ENCODE measurements around the gene NCOA1. TPM values are rescaled to one million over a fixed set of nuclear protein-coding genes. Genes with fewer than 3 reads are reported as not detected.
A peak's percentile ranks its signal among the peaks of the same experiment; 100 is the strongest.
"Not testable (repeated sequence)": the region's sequence is repeated elsewhere in the genome, so short reads cannot be mapped to it uniquely, and the experiment has no call there.

NCOA1 gene
- total RNA-seq, 1 experiment from 2014 or later = 4.1 TPM

DNA sequence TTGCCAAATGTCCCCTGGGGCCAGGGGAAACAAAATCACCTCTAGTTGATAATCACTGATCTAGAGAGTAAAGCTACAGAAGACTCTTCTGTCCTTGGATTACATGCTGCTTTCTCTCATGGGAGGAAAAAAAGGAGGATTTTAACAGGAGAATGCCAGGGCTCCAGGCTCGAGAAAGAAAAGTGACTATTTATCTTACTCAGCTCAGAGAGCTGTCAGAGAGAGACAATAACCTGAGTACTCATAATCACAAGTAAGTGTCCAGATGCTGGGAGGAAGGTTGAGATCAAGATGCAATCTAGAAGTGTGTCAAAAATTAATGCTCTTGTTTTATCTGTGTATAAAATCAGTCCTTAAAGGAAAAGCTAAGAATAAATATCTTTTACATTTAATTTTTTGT is 168.8 kb downstream of the NCOA1 start:
- H3K27ac ChIP-seq (ENCODE audit: low read length) = no peak overlapping the region
- no peak overlapping the region for H3K4me3 ChIP-seq (ENCODE audit: low read length)
- 0 out of 2 replicates have a peak, but pooled peaks cover 7% of the 10 kb centered on the region for H4K20me1 ChIP-seq (ENCODE audit: insufficient read depth, low read depth, low read length)
- no peaks in the 10 kb centered on the region for H3K36me3 ChIP-seq (ENCODE audit: insufficient read depth, low read length)
- no peaks in the 10 kb centered on the region for H3K9me3 ChIP-seq (ENCODE audit: low read length)
- H3K9me2 ChIP-seq (replicated peaks; ENCODE audit: insufficient read depth, low read length) = no peaks in the 10 kb centered on the region
- no peak overlapping the region for H2AFZ ChIP-seq (ENCODE audit: low read length)
- no peak for DNase-seq
- H3K79me2 ChIP-seq (ENCODE audit: low read length) = no peaks in the 10 kb centered on the region
- H3K27me3 ChIP-seq (ENCODE audit: low read length) = no peaks in the 10 kb centered on the region
- H3K4me1 ChIP-seq (ENCODE audit: low read length) = no peaks in the 10 kb centered on the region
- H3K4me2 ChIP-seq (ENCODE audit: low read depth, low read length, poor library complexity, severe bottlenecking) = no peak overlapping the region
- no peak overlapping the region for H3K9ac ChIP-seq (ENCODE audit: low read length)

DNA sequence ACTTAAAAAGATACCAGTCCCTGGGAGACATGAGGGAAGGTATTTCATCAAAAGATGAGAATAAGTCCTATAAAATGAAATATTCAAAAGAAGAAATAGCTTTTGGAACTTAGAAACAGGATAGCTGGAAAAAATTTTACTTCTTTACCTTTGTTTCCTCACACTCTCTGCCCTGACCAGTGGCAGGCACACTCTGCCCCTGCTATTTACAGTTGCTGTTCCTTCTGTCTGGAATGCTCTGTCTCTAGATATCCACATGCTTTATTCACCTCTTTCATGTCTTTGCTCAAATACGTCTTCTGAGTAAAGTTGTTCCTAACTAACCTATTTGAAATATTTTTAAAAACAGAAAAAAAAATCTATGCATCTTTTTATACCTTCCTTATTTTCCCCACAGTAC is 176.5 kb downstream of the NCOA1 start:
- Histone ChIP-seq H3K36me3 (ENCODE audit: insufficient read depth, low read length) (no peaks in the 10 kb centered on the region), H3K9me2 (replicated peaks; ENCODE audit: insufficient read depth, low read length) (no peaks in the 10 kb centered on the region), H3K4me3 (ENCODE audit: low read length) (no peak overlapping the region), H4K20me1 (ENCODE audit: insufficient read depth, low read depth, low read length) (no peaks in the 10 kb centered on the region), H2AFZ (ENCODE audit: low read length) (no peak overlapping the region), H3K4me1 (ENCODE audit: low read length) (no peaks in the 10 kb centered on the region), H3K79me2 (ENCODE audit: low read length) (no peaks in the 10 kb centered on the region), H3K9ac (ENCODE audit: low read length) (no peak overlapping the region), H3K27ac (ENCODE audit: low read length) (no peak overlapping the region), H3K27me3 (ENCODE audit: low read length) (no peaks in the 10 kb centered on the region), H3K4me2 (ENCODE audit: low read depth, low read length, poor library complexity, severe bottlenecking) (no peak overlapping the region), H3K9me3 (ENCODE audit: low read length) (no peaks in the 10 kb centered on the region)
- no peak for DNase-seq

DNA sequence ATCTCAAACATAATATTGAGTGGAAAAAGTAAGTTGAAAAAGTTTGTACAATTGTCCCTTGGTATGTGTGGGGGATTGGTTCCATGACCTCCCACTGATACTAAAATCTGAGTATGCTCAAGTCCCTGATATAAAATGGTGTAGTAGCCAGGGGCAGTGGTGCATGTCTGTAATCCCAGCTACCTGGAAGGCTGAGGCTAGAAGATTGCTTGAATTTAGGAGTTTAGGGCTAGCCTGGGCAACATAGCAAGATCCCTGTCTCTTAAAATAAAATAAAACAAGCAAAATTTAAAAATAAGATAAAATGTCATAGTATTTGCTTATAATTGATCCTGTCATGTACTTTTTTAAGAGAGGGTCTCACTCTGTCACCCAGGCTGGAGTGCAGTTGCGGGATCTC is 180.2 kb downstream of the NCOA1 start:
- no peaks in the 10 kb centered on the region for H3K36me3 ChIP-seq (ENCODE audit: insufficient read depth, low read length)
- no peak overlapping the region for H3K4me2 ChIP-seq (ENCODE audit: low read depth, low read length, poor library complexity, severe bottlenecking)
- H3K9me3 ChIP-seq (ENCODE audit: low read length) = no peaks in the 10 kb centered on the region
- no peak overlapping the region for H3K27ac ChIP-seq (ENCODE audit: low read length)
- no peaks in the 10 kb centered on the region for H3K27me3 ChIP-seq (ENCODE audit: low read length)
- H3K79me2 ChIP-seq (ENCODE audit: low read length) = no peaks in the 10 kb centered on the region
- no peaks in the 10 kb centered on the region for H3K4me1 ChIP-seq (ENCODE audit: low read length)
- H3K9me2 ChIP-seq (replicated peaks; ENCODE audit: insufficient read depth, low read length) = no peaks in the 10 kb centered on the region
- DNase-seq = peak; percentile 4
- no peaks in the 10 kb centered on the region for H4K20me1 ChIP-seq (ENCODE audit: insufficient read depth, low read depth, low read length)
- no peak overlapping the region for H3K4me3 ChIP-seq (ENCODE audit: low read length)
- H2AFZ ChIP-seq (ENCODE audit: low read length) = no peak overlapping the region
- no peak overlapping the region for H3K9ac ChIP-seq (ENCODE audit: low read length)

DNA sequence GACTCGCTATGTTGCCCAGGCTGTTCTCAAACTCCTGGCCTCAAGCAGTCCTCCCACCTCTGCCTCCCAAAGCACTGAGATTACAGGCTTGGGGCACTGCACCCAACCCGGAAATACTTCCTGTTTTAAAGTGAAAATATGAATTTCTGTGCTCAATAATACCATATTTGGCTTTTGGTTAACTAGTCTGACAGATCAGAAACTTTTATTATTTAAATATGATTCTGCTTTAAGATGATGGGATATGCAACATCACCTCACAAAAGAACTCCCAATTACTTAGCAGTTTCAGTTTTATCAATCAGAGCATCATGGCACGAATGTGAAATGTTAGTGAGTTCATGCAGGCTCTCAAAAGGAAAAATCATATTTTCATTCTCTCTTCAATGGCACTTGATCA is 181.5 kb downstream of the NCOA1 start:
- Histone ChIP-seq H3K4me1 (ENCODE audit: low read length) (no peaks in the 10 kb centered on the region), H3K9me2 (replicated peaks; ENCODE audit: insufficient read depth, low read length) (no peaks in the 10 kb centered on the region), H4K20me1 (ENCODE audit: insufficient read depth, low read depth, low read length) (no peaks in the 10 kb centered on the region), H3K9ac (ENCODE audit: low read length) (no peak overlapping the region), H3K4me2 (ENCODE audit: low read depth, low read length, poor library complexity, severe bottlenecking) (no peak overlapping the region), H3K4me3 (ENCODE audit: low read length) (no peak overlapping the region), H2AFZ (ENCODE audit: low read length) (no peak overlapping the region), H3K27ac (ENCODE audit: low read length) (no peak overlapping the region), H3K79me2 (ENCODE audit: low read length) (no peaks in the 10 kb centered on the region), H3K27me3 (ENCODE audit: low read length) (no peaks in the 10 kb centered on the region), H3K9me3 (ENCODE audit: low read length) (no peaks in the 10 kb centered on the region), H3K36me3 (ENCODE audit: insufficient read depth, low read length) (no peaks in the 10 kb centered on the region)
- peak; percentile 15 for DNase-seq

DNA sequence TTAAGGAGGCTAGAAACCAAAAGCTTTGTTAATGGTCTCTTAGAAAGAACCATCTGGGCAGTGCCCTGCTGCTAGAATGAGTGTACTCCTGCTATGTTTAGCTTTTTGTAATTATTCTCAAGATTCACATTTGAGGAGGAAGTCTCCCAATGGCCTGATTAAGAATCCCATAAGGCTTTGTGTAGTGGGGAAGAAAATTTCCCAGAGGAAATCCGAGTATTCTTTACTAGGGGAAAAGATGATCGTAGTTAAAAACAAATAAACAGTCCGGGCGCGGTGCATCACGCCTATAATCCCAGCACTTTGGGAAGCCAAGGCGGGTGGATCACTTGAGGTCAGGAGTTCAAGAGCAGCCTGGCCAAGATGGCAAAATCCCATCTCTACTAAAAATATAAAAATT is 184.3 kb downstream of the NCOA1 start:
- no peaks in the 10 kb centered on the region for H3K9me2 ChIP-seq (replicated peaks; ENCODE audit: insufficient read depth, low read length)
- H3K79me2 ChIP-seq (ENCODE audit: low read length) = no peaks in the 10 kb centered on the region
- H3K4me2 ChIP-seq (ENCODE audit: low read depth, low read length, poor library complexity, severe bottlenecking) = no peak overlapping the region
- H3K4me1 ChIP-seq (ENCODE audit: low read length) = no peaks in the 10 kb centered on the region
- DNase-seq = no peak
- H3K36me3 ChIP-seq (ENCODE audit: insufficient read depth, low read length) = no peaks in the 10 kb centered on the region
- no peaks in the 10 kb centered on the region for H4K20me1 ChIP-seq (ENCODE audit: insufficient read depth, low read depth, low read length)
- H2AFZ ChIP-seq (ENCODE audit: low read length) = no peak overlapping the region
- no peak overlapping the region for H3K9ac ChIP-seq (ENCODE audit: low read length)
- no peak overlapping the region for H3K4me3 ChIP-seq (ENCODE audit: low read length)
- no peak overlapping the region for H3K27ac ChIP-seq (ENCODE audit: low read length)
- no peaks in the 10 kb centered on the region for H3K9me3 ChIP-seq (ENCODE audit: low read length)
- no peaks in the 10 kb centered on the region for H3K27me3 ChIP-seq (ENCODE audit: low read length)

DNA sequence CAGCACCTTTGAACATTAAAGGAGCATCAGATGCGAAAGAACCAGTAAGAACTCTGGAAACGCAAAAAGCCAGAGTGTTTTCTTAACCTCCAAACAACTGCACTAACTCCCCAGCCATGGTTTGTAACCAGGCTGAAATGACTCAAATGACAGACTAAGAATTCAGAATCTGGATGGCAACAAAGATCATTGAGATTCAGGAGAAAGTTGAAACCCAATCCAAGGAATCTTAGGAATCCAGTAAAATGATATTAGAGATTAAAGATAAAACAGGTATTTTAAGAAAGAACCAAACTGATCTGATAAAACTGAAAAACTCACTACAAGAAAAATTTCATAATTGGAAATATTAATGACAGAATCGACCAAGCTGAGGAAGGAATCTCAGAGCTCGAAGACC is 185.4 kb downstream of the NCOA1 start:
- Histone ChIP-seq H3K9ac (ENCODE audit: low read length) (no peak overlapping the region), H3K9me2 (replicated peaks; ENCODE audit: insufficient read depth, low read length) (no peaks in the 10 kb centered on the region), H3K4me3 (ENCODE audit: low read length) (no peak overlapping the region), H2AFZ (ENCODE audit: low read length) (no peak overlapping the region), H3K36me3 (ENCODE audit: insufficient read depth, low read length) (no peaks in the 10 kb centered on the region), H3K27ac (ENCODE audit: low read length) (no peak overlapping the region), H3K27me3 (ENCODE audit: low read length) (no peaks in the 10 kb centered on the region), H3K4me1 (ENCODE audit: low read length) (no peaks in the 10 kb centered on the region), H3K4me2 (ENCODE audit: low read depth, low read length, poor library complexity, severe bottlenecking) (no peak overlapping the region), H4K20me1 (ENCODE audit: insufficient read depth, low read depth, low read length) (no peaks in the 10 kb centered on the region), H3K9me3 (ENCODE audit: low read length) (no peaks in the 10 kb centered on the region), H3K79me2 (ENCODE audit: low read length) (no peaks in the 10 kb centered on the region)
- DNase-seq = no peak

DNA sequence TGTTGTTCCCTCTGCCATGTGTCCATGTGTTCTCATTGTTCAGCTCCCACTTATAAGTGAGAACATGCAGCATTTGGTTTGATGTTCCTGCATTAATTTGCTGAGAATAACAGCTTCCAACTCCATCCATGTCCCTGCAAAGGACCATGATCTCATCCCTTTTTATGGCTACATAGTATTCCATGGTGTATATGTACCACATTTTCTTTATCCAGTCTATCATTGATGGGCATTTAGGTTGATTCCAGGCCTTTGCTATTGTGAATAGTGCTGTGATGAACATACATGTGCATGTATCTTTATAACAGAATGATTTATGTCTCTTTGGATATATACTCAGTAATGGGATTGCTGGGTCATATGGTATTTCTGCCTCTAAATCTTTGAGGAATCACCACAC is 187.0 kb downstream of the NCOA1 start:
- not testable (repeated sequence) for H2AFZ ChIP-seq (ENCODE audit: low read length); H3K36me3 ChIP-seq (ENCODE audit: insufficient read depth, low read length); H3K27ac ChIP-seq (ENCODE audit: low read length); H3K9ac ChIP-seq (ENCODE audit: low read length); H3K4me3 ChIP-seq (ENCODE audit: low read length); DNase-seq; H3K4me2 ChIP-seq (ENCODE audit: low read depth, low read length, poor library complexity, severe bottlenecking); H3K79me2 ChIP-seq (ENCODE audit: low read length); H4K20me1 ChIP-seq (ENCODE audit: insufficient read depth, low read depth, low read length); H3K4me1 ChIP-seq (ENCODE audit: low read length); H3K27me3 ChIP-seq (ENCODE audit: low read length); H3K9me2 ChIP-seq (replicated peaks; ENCODE audit: insufficient read depth, low read length); H3K9me3 ChIP-seq (ENCODE audit: low read length)

DNA sequence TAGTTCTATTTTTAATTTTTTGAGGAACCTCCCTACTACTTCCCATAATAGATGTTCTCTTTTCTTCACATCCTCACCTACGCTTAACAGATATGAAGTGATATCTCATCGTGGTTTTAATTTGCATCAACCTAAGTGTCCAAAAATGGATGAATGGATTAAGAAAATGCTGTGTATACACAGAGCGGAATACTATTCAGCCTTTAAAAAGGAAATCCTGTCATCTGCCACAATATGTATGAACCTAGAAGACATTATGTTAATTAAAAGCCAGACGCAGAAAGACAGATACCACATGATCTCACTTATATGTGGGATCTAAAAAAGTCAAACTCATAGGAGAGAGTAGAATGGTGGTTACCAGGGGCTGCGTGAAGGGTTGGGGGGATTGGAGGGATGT is 189.1 kb downstream of the NCOA1 start:
- H4K20me1 ChIP-seq (ENCODE audit: insufficient read depth, low read depth, low read length) = no peaks in the 10 kb centered on the region
- no peak overlapping the region for H3K4me2 ChIP-seq (ENCODE audit: low read depth, low read length, poor library complexity, severe bottlenecking)
- H3K79me2 ChIP-seq (ENCODE audit: low read length) = no peaks in the 10 kb centered on the region
- no peaks in the 10 kb centered on the region for H3K4me1 ChIP-seq (ENCODE audit: low read length)
- H3K27ac ChIP-seq (ENCODE audit: low read length) = no peak overlapping the region
- no peak overlapping the region for H3K9ac ChIP-seq (ENCODE audit: low read length)
- no peaks in the 10 kb centered on the region for H3K9me2 ChIP-seq (replicated peaks; ENCODE audit: insufficient read depth, low read length)
- no peaks in the 10 kb centered on the region for H3K27me3 ChIP-seq (ENCODE audit: low read length)
- no peak for DNase-seq
- no peaks in the 10 kb centered on the region for H3K9me3 ChIP-seq (ENCODE audit: low read length)
- H2AFZ ChIP-seq (ENCODE audit: low read length) = no peak overlapping the region
- H3K4me3 ChIP-seq (ENCODE audit: low read length) = no peak overlapping the region
- H3K36me3 ChIP-seq (ENCODE audit: insufficient read depth, low read length) = no peaks in the 10 kb centered on the region

DNA sequence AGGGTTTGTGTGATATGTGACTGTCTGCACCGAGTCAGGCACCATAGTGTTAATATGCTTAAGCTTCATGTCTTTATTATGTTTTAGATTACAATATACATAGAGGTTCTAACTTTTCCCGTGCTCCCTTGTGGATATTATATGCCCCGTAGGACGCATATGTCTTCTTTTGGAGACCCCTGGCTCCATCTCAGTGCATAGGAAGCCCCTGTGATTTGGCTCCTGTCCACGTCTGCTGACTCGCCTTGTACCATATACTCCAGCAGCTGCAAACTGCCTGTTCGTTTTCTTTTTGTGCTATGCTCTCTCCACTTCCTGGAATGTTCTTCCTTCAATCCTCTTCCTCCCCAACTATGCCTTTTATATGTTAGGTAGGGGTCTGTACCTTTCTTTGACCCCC is 191.2 kb downstream of the NCOA1 start:
- no peak overlapping the region for H3K4me3 ChIP-seq (ENCODE audit: low read length)
- DNase-seq = no peak
- H3K9me2 ChIP-seq (replicated peaks; ENCODE audit: insufficient read depth, low read length) = no peaks in the 10 kb centered on the region
- H3K36me3 ChIP-seq (ENCODE audit: insufficient read depth, low read length) = no peaks in the 10 kb centered on the region
- no peak overlapping the region for H2AFZ ChIP-seq (ENCODE audit: low read length)
- H3K4me2 ChIP-seq (ENCODE audit: low read depth, low read length, poor library complexity, severe bottlenecking) = no peak overlapping the region
- H4K20me1 ChIP-seq (ENCODE audit: insufficient read depth, low read depth, low read length) = no peaks in the 10 kb centered on the region
- H3K4me1 ChIP-seq (ENCODE audit: low read length) = no peaks in the 10 kb centered on the region
- no peak overlapping the region for H3K27ac ChIP-seq (ENCODE audit: low read length)
- H3K79me2 ChIP-seq (ENCODE audit: low read length) = no peaks in the 10 kb centered on the region
- no peaks in the 10 kb centered on the region for H3K9me3 ChIP-seq (ENCODE audit: low read length)
- H3K9ac ChIP-seq (ENCODE audit: low read length) = no peak overlapping the region
- no peaks in the 10 kb centered on the region for H3K27me3 ChIP-seq (ENCODE audit: low read length)

Measured in Karpas-422 (cell line).